Kidney glomerular epithelial cell (primary cell): ENCODE results near the gene SLC10A1.
"Not testable (repeated sequence)": the region's sequence is repeated elsewhere in the genome, so short reads cannot be mapped to it uniquely, and the experiment has no call there.

Source experiments
- DNase-seq: peaks from one replicate; lab custom pipeline; 2025; lab: John Stamatoyannopoulos, UW

The SLC10A1 gene

DNA sequence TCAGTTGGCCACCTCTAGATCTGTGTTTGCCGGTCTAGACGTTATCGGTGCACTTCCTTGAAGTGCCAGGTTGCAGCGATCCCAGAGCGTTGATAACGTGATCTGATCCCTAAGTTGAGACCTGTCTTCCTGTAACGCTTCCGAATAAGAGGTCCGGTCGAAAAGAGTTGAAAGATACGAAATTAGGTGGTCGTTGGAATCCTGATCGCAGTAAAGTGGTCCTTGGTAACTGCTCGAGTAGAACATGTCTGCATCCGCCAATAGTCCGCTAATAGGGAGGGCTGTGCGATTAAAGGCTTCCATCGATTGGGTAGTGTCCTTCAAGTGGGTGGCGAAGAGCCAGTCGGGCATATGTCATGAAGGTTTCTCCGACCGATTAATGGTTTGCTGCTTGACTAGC lies 27.4 kb downstream of the SLC10A1 start:
- DNase-seq, result no peak

DNA sequence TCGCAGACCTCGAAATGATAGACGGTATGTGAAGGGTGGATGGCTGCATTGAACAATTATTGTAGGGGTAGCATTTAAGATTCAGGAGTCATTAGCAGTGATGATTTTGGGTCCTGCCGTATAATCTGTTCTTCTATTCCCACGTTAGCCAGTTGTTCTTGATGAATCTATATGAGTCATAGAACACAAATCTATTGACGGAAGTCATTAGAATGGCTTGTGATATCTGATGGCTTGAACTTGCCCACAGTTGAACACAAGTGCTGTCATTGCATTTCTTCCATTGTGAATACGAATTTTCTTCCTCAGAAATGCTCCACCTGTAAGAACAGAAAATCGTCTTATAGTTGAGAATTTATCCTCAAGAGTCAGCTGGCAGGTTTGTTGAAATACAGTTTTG lies 28.2 kb downstream of the SLC10A1 start:
- DNase-seq, result no peak

DNA sequence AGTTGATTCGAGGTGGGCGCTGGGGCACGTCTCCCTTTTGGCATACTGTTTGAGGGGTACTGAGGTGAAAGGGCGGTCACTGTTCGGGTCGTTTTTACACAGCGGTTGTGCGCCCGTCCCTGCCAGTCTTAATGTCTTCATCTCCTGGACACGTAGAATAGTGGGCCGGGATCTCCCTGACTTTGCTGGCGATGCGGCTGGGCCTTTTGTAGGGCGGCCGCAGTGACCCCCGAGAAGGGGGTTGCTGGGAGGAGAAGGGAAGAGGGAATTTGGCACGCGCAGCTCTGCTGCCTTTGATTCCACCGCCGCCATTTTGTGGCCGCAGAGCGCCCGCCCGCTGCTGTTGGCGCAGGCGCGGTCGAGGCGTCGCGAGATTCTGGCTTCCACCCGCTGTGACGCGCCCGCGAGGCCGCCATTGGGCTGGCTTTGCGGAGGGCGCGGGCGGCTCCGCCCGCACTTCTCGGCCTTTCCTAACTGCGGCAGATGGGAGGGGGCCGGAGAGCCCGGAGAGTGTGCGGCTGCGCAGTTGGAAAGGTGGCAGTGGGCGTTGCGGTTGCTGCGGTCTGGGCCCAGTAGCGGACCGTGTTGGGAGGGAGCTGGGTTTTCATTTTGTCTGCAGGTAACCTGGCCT lies 29.6 kb downstream of the SLC10A1 start:
- DNase-seq, result peak; percentile 95

DNA sequence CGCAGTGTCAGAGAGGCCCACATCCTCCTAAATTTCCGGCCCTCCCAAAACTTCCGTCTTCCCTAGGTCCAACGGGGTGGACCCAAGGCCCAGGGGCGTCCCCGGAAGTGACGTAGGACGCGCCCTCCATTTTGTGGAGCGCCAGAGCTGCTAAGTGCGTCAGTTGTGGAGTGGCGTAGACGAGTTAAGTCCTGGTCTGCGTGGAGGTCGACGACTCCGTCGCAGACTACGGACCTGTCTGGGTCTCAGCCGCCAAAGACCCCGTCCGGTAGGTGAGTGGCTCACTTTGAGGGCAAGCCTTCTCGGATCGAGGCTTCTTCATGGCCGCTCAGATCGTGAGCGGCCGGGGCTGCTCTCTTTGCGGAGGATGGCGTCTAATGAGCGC lies 30.1 kb downstream of the SLC10A1 start, which contains the start of gene SRSF5:
Gene SRSF5, plus strand, starts transcription at position 159 of the 385 bp plus-strand sequence. CDS start 1,015 bp downstream, outside the sequence.
- DNase-seq, result peak; percentile 70

DNA sequence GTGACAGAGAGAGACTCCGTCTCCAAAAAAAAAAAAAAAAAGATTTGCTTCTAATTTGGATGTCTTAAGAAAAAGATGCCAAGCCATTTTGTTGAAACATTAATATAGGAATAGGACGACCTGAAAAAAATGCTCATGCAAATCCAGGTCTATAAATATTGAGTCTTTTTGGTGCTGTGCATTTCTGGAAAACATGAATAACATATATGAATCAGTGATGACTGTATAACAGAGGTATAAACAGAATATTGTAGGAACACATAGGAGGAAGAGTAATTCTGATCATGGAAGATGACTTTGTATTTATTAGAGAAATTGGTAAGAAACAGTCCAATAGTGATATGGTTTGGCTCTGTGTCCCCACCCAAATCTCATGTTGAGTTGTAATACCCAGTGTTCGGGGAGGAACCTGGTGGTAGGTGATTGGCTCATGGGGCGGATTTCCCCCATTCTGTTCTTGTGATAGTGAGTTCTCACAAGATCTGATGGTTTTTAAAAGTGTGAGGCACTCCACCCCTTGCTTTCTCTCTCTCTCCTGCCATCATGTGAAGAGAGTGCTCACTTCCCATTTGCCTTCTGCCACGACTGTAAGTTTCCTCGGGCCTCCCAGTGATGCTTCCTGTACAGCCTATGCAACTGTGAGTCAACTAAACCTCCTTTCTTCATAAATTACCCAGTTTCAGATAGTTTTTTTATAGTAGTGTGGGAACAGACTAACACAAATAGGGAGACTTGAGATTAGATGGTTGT lies 33.1 kb downstream of the SLC10A1 start:
- DNase-seq, result no peak

DNA sequence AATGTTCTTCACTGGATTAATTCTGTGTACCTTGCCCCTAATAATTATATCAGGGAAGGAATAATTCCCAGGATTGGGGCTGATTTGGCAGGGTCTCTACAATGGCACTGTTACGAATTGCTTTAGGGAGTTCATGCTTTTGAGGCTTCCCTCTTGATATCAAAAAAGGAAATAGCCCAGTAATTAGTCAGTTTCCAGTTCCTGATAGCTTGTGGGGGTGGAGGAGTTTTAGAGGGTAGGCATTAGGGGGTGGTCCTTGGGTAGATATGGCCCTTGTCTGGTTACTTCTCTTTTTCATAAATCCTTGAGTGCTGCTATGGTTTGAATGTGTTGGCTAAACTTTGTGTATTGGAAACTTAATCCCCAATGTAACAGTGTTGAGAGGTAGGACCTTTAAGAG lies 36.2 kb downstream of the SLC10A1 start:
- no peak for DNase-seq

DNA sequence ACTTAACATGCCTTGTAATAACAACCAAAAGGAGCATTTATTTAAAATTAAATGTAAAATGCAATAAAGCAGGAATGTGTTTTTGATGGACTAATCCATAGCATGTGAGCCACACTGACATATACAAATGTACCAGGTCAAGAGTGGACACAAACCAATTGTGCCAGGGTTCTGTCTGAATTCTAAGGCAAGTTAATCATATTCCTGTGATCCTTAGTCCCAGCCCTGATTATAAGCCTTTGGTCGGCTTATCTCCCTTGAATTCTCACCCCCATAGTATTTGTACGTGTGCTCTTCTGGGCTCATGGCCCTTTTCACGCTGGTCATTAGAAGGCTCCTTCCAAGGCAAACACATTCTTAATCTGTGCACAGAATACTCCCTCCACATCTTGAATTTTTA lies 40.7 kb downstream of the SLC10A1 start:
- no peak for DNase-seq

DNA sequence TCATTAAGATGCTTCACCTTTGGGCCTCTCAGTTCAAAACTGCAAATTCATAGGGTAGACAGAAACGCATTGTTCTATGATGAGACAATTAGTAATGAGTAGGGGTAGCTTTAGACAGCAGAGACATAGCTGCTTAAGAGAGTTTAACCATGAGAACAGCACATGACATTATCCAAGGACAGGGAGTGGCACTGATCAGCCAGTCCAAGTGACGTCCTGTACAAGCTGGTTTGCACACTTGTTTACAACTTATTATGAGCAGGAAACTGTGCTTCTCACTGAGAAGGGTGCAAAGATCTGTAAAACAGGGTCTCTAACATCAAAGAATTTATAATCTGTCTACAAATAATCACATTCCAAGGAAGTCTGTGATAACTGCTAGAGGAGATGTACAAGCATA lies 41.3 kb downstream of the SLC10A1 start:
- no peak for DNase-seq

DNA sequence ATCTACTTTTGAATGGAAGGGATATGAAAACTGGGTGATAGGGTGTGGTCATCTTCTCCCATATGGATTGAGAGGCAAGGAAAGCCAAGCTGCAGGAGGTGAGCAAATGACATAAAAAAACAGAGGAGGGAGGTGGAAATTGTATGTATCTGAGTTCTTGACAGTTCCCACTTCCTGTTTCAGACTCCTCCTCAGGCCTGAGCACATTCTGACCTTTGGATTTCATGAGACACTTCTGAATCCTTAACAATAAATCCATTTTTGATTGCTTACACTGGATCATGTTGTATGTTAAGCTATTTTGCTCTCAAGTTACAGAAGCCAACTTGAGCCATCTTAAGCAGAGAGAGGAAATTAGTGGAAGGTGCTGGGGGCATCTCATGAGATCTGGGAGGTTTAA lies 41.7 kb downstream of the SLC10A1 start:
- DNase-seq, result no peak

DNA sequence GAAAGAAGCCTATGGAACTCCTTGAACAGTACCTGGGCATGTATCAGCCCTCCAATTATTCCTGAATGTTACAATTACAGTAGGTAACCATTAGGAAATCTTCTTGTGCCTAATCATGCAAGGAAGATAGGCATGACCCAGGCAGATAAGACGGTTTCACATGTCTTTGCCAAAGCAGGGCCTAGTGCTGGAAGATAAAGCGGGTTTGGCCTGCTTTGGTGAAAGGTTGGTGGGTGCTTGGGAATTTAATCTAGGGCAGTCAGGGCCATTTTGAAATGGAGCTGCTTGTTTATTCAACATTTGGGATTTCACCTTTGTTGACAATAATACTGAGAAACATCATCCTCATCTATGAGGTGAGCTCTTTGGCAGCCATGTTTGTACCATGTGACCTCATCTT lies 42.6 kb downstream of the SLC10A1 start:
- DNase-seq, result no peak

DNA sequence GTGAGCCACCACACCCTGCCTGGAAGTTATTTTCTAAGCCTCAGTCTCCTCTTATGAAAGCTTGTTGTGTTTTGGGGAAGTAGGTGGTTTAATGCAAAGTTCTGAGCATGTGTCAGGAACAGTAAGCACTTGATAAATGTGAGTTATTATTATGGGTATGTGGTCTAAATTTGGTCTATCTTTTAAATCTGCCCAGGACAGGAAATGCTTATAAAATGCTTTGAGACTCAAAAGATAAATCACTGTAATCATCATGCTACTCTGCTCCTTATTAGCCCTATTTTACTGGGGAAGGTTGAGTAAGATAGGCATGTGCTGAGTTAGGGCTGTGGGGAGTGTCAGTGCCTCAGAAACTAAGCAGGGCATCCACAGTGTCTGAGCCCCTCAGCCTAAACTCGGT lies 43.2 kb downstream of the SLC10A1 start:
- no peak for DNase-seq

DNA sequence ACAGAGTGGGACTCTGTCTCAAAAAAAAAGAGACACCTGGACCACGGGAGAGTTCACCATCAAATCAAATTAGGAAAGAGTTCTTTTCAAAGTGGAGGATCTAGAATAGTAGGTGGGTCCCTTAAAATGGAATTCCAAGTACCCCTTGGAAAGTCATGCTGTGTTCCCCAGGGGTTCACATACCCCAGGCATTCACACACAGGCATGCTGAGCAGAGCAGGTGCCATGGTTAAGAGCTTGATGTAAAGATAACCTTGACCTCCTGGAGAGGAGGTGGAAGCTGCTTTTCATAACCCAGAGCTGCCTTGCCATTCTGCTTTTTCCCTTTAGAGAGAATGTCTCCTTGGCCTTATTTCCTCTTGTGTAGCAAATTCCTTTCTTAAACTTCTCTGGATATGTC lies 44.3 kb downstream of the SLC10A1 start:
- DNase-seq, result no peak

DNA sequence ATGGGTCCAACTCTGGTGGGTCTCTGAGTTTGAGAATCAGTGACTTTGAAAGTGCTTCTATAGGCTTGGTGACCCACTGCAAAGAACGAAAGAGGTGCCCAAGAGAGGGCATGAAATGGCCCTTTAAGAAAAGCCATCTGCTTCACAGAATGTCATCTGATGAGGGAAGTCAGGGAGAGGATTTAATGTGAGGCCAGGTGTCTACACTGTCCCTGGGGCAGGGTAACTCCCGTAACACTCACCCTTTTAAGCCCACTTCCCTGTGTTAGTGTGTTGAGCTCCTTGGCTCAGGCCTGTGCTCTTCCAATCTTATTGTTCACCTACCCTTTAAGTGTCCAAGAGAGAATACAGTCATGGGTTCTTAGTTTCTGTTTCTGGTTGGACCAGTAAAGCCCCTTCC lies 46.5 kb downstream of the SLC10A1 start:
- DNase-seq, result no peak

DNA sequence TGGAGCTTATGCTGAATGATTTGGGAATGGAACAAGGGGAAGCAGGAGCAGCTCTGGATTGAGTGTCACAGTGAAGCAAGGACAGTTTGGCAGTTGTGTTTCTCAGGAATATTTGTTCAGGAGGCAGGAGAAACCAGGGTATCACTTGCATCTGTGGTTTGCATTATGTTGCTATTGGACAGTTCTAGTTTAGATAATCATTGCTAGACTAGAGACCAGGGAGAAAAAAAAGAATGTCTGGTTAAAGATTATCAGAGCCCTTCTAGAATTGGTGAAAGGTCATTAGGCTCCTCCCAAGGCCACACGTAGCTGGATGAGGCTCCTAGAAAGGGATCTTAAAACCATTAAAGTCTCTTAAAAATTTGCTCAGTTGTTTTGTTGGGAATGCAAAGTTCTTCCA lies 47.1 kb downstream of the SLC10A1 start:
- peak; percentile 64 for DNase-seq

DNA sequence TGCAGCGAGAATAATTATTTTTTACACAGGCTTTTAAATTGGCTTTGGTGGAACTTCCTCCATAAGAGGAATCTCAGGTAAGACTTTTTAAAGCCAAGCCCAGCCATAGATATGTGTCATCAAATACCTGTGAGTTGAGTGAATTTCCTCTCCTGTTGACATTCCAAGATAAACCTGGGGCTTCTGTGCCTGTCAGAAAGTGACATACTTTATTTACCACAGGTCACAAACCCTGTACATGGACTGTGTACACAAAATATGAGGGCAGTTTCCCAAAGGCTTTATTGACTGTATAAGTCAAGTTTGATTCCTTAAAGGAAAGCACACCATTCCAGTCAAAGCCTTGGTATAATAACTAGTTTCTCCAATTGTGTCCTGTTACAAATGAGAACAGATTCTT lies 56.0 kb downstream of the SLC10A1 start:
- DNase-seq, result no peak

DNA sequence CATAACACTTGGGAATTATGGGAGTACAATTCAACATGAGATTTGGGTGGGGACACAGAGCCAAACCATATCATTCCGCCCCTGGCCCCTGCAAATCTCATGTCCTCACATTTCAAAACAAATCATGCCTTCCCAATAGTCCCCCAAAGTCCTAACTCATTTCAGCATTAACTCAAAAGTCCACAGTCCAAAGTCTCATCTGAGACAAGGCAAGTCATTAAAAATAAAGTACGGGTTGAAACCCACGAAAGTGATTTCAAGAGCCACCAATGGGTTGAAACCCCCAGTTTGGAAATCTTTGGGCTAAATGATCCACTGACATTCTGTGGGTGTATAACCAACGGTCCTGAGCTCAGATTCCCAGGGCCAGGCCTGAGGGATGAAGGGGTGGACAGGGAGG lies 60.6 kb downstream of the SLC10A1 start:
- not testable (repeated sequence) for DNase-seq

DNA sequence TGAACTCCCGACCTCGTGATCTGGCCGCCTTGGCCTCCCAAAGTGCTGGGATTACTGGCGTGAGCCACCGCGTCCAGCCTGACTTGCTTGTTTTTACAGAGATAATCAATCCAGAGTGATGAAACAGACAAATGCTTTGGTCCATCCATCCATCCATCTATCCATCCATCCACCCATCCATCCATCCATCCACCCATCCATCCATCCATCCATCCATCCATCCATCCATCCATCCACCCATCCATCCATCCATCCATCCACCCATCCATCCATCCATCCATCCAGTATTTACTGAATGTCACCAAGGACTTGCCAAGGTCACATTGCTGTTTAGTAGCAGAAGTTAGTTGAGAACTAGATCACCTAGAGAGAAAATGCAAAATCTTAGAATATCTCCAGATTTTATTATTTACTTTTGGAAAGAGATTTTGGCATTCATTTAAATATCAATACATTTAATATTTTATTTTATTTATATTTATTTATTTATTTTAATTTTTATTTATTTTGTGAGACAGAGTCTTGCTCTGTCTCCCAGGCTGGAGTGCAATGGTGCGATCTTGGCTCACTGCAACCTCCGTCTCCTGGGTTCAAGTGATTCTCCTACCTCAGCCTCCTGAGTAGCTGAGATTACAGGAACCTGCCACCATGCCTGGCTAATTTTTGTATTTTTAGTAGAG lies 65.0 kb downstream of the SLC10A1 start:
- not testable (repeated sequence) for DNase-seq

DNA sequence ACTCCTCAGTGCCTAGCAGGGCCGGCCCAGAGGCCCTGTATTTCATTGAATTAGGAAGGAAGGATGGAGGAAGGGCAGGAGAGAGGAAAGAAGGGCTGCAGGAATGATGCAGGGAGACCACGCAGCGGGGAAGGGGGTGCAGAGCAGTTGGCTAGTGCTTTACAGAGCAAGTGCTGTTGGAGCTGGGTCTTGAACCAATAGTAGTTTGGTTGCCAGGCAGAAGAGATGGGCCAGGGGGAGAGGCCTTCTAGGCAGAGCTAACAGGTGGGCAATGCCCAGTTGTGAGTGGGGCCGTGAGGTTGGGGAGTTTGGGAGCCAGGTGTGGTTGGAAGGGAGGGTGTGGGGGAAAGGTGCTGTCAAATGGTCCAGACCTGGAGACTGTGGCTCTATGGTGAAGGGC lies 69.2 kb downstream of the SLC10A1 start:
- DNase-seq, result no peak

DNA sequence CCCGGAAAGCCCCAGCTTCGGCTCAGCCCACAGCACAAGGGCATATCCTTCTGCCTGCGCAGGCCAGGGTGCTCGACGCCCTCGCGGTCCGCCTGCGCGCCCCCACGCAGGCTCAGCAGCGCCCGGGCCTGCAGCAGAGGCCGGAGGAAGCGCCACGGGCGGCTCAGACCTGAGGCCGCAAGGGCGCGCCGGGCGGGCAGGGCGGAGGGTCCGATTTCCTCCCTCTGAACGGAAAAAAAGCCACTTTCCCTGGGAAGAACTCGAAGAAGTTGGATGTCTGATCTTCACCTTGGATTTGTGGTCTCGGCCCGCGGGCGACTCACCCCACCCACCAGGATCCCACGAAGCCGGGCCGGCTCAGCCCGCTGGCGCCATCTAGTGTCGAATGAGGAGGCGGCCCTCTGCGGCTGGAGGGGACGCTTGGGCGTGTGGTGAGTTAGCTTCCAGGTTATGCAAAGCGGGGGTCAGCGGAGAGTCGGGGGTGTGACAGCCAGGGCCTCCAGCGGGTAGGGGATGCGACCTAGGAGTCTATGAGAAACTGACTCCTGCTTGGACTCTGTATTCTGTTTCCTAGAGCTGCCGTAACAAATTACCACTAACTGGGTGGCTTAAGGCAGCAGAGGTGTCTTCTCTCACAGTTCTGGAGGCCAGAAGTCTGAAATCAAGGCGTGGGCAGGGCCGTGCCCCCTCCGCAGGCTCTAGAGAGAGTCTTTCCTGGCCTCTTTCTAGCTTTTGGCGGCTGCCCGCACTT lies 70.1 kb downstream of the SLC10A1 start:
- peak; percentile 53 for DNase-seq
